ENCODE measurements around the gene MYBPH.

DNA sequence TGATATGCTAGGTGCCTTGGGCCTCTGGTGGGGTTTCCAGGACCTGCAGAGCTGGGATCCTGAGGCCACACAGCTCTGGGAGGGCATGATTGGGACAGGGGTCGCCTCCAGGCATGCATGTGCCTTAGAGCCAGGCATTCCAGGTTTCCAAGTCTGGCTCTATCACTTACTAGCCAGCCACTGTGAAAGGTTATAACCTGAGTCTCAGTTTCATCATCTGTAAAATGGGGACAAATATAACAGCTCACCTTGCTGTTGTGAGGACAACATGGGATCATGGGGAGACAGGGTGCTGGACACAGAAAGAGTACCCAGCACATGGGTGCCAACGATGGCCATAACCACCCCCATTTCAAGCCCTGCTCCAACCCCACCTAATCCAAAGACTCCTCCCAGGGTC, 8.2 kb upstream of the MYBPH start:
- TF ChIP-seq, protein P1, sequence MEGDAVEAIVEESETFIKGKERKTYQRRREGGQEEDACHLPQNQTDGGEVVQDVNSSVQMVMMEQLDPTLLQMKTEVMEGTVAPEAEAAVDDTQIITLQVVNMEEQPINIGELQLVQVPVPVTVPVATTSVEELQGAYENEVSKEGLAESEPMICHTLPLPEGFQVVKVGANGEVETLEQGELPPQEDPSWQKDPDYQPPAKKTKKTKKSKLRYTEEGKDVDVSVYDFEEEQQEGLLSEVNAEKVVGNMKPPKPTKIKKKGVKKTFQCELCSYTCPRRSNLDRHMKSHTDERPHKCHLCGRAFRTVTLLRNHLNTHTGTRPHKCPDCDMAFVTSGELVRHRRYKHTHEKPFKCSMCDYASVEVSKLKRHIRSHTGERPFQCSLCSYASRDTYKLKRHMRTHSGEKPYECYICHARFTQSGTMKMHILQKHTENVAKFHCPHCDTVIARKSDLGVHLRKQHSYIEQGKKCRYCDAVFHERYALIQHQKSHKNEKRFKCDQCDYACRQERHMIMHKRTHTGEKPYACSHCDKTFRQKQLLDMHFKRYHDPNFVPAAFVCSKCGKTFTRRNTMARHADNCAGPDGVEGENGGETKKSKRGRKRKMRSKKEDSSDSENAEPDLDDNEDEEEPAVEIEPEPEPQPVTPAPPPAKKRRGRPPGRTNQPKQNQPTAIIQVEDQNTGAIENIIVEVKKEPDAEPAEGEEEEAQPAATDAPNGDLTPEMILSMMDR (IDR thresholded peaks at IDR 0.05) = no peak
- no peak for TF ChIP-seq EP300 (IDR thresholded peaks at IDR 0.05)

Data from sigmoid colon (tissue), 4 donors.